ENCODE results near the gene XRCC3. TPM values are rescaled to one million over a fixed set of nuclear protein-coding genes. Genes with fewer than 3 reads are reported as not detected.

XRCC3 gene
- total RNA-seq, 1 experiment from 2014 or later, result 61.3 TPM

DNA sequence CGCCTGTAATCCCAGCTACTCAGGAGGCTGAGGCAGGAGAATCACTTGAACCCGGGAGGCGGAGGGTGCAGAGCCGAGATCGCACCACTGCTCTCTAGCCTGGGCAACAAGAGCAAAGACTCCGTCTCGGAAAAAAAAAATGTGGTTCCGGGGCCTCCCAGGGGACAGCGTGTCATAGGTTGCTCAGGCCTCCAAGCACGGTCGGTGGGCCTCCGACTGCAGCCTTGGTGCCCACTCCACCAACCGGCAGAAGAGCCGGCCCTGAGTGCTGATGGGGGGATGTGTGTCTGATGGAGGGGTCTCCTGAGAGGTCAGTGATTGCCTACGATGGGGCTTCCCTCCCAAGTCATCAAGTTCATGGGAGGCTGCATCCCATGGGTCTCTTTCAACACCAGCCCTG is 16.2 kb upstream of the XRCC3 start:
- H3K27me3 ChIP-seq (ENCODE audit: low read length), result no peaks in the 10 kb centered on the region
- DNase-seq (no peak), ATAC-seq (no peak)
- peaks cover 3% of the 10 kb centered on the region; the same call in 1 of the 2 replicates for H3K36me3 ChIP-seq (ENCODE audit: low read depth, low read length)
- H3K4me3 ChIP-seq (ENCODE audit: low read length), result no peak overlapping the region
- ChIA-PET CTCF (no interaction called here), POLR2A (ENCODE audit: unreplicated experiment) (no interaction called here)
- H3K9me3 ChIP-seq (ENCODE audit: low read length), result no peaks in the 10 kb centered on the region
- H3K79me2 ChIP-seq (ENCODE audit: low read length), result peaks cover under 1% of the 10 kb centered on the region; the same call in 1 of the 2 replicates
- no peaks in the 10 kb centered on the region for H3F3A ChIP-seq (ENCODE audit: low read length, unreplicated experiment)
- TF ChIP-seq, protein P1, sequence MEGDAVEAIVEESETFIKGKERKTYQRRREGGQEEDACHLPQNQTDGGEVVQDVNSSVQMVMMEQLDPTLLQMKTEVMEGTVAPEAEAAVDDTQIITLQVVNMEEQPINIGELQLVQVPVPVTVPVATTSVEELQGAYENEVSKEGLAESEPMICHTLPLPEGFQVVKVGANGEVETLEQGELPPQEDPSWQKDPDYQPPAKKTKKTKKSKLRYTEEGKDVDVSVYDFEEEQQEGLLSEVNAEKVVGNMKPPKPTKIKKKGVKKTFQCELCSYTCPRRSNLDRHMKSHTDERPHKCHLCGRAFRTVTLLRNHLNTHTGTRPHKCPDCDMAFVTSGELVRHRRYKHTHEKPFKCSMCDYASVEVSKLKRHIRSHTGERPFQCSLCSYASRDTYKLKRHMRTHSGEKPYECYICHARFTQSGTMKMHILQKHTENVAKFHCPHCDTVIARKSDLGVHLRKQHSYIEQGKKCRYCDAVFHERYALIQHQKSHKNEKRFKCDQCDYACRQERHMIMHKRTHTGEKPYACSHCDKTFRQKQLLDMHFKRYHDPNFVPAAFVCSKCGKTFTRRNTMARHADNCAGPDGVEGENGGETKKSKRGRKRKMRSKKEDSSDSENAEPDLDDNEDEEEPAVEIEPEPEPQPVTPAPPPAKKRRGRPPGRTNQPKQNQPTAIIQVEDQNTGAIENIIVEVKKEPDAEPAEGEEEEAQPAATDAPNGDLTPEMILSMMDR (conservative IDR thresholded peaks at IDR 0.05; ENCODE audit: low read depth, low read length), result no peak
- no peak for TF ChIP-seq EZH2phosphoT487 (IDR thresholded peaks at IDR 0.05; ENCODE audit: borderline replicate concordance, low read length)
- TF ChIP-seq EZH2 (IDR thresholded peaks at IDR 0.05; ENCODE audit: low read length, unreplicated experiment), result no peak
- H3K27ac ChIP-seq (ENCODE audit: low read length), result no peak overlapping the region
- no peaks in the 10 kb centered on the region for H3K4me1 ChIP-seq (ENCODE audit: insufficient read depth, low read length)
- H4K20me1 ChIP-seq (ENCODE audit: low read length), result no peaks in the 10 kb centered on the region
- H3K4me2 ChIP-seq (ENCODE audit: low read length), result no peak overlapping the region
- no peak overlapping the region for H2AFZ ChIP-seq (ENCODE audit: low read length)
- BruUV-seq (replicated peaks), result no TSS peak
- no peak overlapping the region for H3K9ac ChIP-seq (ENCODE audit: low read length)
- intact Hi-C loops (cut with micrococcal nuclease), result no loop called here
- no peaks in the 10 kb centered on the region for H3K9me2 ChIP-seq (replicated peaks; ENCODE audit: low read length)

- H3K9me2 ChIP-seq (replicated peaks; ENCODE audit: low read length), result no peaks in the 10 kb centered on the region
- no peak overlapping the region for H3K4me2 ChIP-seq (ENCODE audit: low read length)
- TF ChIP-seq, protein P1 (conservative IDR thresholded peaks at IDR 0.05; ENCODE audit: low read depth, low read length), result no peak; the same call in 1 of the 2 replicates
- TF ChIP-seq EZH2phosphoT487 (IDR thresholded peaks at IDR 0.05; ENCODE audit: borderline replicate concordance, low read length), result no peak
- no peak for TF ChIP-seq EZH2 (IDR thresholded peaks at IDR 0.05; ENCODE audit: low read length, unreplicated experiment)
- no peaks in the 10 kb centered on the region for H4K20me1 ChIP-seq (ENCODE audit: low read length)
- POLR2A ChIA-PET (ENCODE audit: unreplicated experiment), result no interaction called here
- H2AFZ ChIP-seq (ENCODE audit: low read length), result no peak overlapping the region
- BruUV-seq (replicated peaks), result no TSS peak
- H3F3A ChIP-seq (ENCODE audit: low read length, unreplicated experiment), result no peaks in the 10 kb centered on the region
- peaks cover 8% of the 10 kb centered on the region for H3K79me2 ChIP-seq (ENCODE audit: low read length)
- DNase-seq (no peak), ATAC-seq (no peak)
- H3K9me3 ChIP-seq (ENCODE audit: low read length), result no peaks in the 10 kb centered on the region
- H3K4me3 ChIP-seq (ENCODE audit: low read length), result no peak overlapping the region
- no peaks in the 10 kb centered on the region for H3K27me3 ChIP-seq (ENCODE audit: low read length)
- H3K4me1 ChIP-seq (ENCODE audit: insufficient read depth, low read length), result no peaks in the 10 kb centered on the region
- intact Hi-C loops (cut with micrococcal nuclease), result no loop called here
- no peak overlapping the region for H3K9ac ChIP-seq (ENCODE audit: low read length)
- peaks cover 3% of the 10 kb centered on the region; the same call in 1 of the 2 replicates for H3K36me3 ChIP-seq (ENCODE audit: low read depth, low read length)
- H3K27ac ChIP-seq (ENCODE audit: low read length), result no peak overlapping the region
- CTCF ChIA-PET, result no interaction called here
Observed at GRCh38 chr14:103730490-103731035, 15.3 kb upstream of the XRCC3 start.
